Glutamatergic neuron (in vitro differentiated cells): ENCODE data around the gene CASKIN2. TPM values are rescaled to one million over a fixed set of nuclear protein-coding genes. Genes with fewer than 3 reads are reported as not detected.
A peak's percentile ranks its signal among the peaks of the same experiment; 100 is the strongest.

Source experiments
- DNase-seq: peaks from one replicate; pipeline ENCODE4 v3.0.0; 2022
- H3K27ac Mint-ChIP-seq: one replicate; pipeline ENCODE4 v1.8.0; 2020; ENCODE audit warnings: mild to moderate bottlenecking, mixed read lengths, inconsistent platforms; ENCODE audit not compliant: unreplicated experiment
- H3K27me3 Mint-ChIP-seq: one replicate; pipeline ENCODE4 v1.8.0; 2020; ENCODE audit warnings: mild to moderate bottlenecking, moderate library complexity, mixed read lengths, inconsistent platforms; ENCODE audit not compliant: unreplicated experiment
- H3K36me3 Mint-ChIP-seq: one replicate; pipeline ENCODE4 v1.8.0; 2020; ENCODE audit warnings: mild to moderate bottlenecking, mixed read lengths, inconsistent platforms; ENCODE audit not compliant: unreplicated experiment
- H3K4me1 Mint-ChIP-seq: one replicate; pipeline ENCODE4 v1.8.0; 2020; ENCODE audit warnings: mild to moderate bottlenecking, low read depth, mixed read lengths, inconsistent platforms; ENCODE audit not compliant: unreplicated experiment
- H3K4me3 Mint-ChIP-seq: one replicate; pipeline ENCODE4 v1.8.0; 2020; ENCODE audit warnings: mild to moderate bottlenecking, mixed read lengths, inconsistent platforms; ENCODE audit not compliant: unreplicated experiment
- H3K9me3 Mint-ChIP-seq: one replicate; pipeline ENCODE4 v1.8.0; 2020; ENCODE audit warnings: mild to moderate bottlenecking, moderate library complexity, mixed read lengths, inconsistent platforms; ENCODE audit not compliant: unreplicated experiment
- CTCF ChIP-seq: fragments of 200-600 bp; sonication (generic); IDR thresholded peaks from one replicate; pipeline ENCODE4 v1.5.0; 2021; ENCODE audit not compliant: partially characterized antibody, unreplicated experiment
- microRNA-seq: library from miRNA; unstranded; fragments of <30 nt; microRNA quantifications from one replicate; pipeline ENCODE4, GENCODE V29; 2020; ENCODE audit not compliant: unreplicated experiment
- total RNA-seq: library from RNA; stranded (reverse); fragmentation: NEBNext Ultra II Directional; extraction: Animal tissue kit (Norgen Biotek cat#: 25700); gene quantifications from one replicate; pipeline ENCODE4 v1.2.1, GENCODE V29; 2021; ENCODE audit not compliant: unreplicated experiment

Gene CASKIN2
- total RNA-seq, 1 donor from 2014 or later, result 22.1 TPM

DNA sequence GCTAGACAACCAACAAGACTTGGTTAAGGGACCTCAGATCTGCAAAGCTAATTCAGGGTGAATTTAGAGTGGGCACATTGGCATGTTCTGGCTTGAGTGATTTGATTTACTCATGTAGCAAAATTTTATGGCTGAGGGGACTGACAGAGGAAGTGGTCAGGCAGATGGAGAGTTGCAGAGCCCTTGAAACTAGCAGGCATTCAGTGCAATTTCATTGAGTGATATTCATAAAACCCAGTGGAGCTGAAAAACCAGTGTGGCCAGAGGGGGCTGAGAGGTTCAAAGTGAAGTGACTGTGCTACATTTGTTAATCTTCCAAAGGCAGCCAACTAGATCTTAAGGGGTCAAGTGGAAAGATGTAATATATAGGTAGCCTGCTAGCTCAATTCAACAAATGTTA is 61.1 kb downstream of the CASKIN2 start:
- Mint-ChIP-seq H3K4me3 (no peak overlapping the region), H3K36me3 (no peaks in the 10 kb centered on the region), H3K4me1 (peaks cover 14% of the 10 kb centered on the region), H3K27me3 (peaks cover 7% of the 10 kb centered on the region), H3K9me3 (peaks cover 3% of the 10 kb centered on the region), H3K27ac (no peak overlapping the region)
- TF ChIP-seq CTCF, result no peak
- no peak for DNase-seq

GRCh38 chr17:75450270-75450669 is 65.1 kb downstream of the CASKIN2 start:
- TF ChIP-seq CTCF, result no peak
- Mint-ChIP-seq H3K9me3 (no peaks in the 10 kb centered on the region), H3K36me3 (no peaks in the 10 kb centered on the region), H3K27ac (peak overlapping the region; percentile 22), H3K4me1 (peaks cover under 1% of the 10 kb centered on the region), H3K4me3 (no peak overlapping the region), H3K27me3 (peaks cover 4% of the 10 kb centered on the region)
- DNase-seq, result no peak

Small RNA genes within 50 kb of the gene (microRNA-seq; reads per million reads assigned to microRNA genes)
- 5.0 reads per million, percentile 32 among the genes with 10 or more reads in this experiment for gene MIR6785

Other genes starting within 250 kb of the CASKIN2 start
- gene MIF4GD, start 244.3 kb downstream of the CASKIN2 start, total RNA-seq, result 12.8 TPM
- gene SLC25A19, start 226.1 kb downstream of the CASKIN2 start, total RNA-seq, result 9.3 TPM
- gene GRB2, start 109.9 kb downstream of the CASKIN2 start, total RNA-seq, result 148 TPM
- gene TMEM94, start 58.9 kb downstream of the CASKIN2 start, total RNA-seq, result 117 TPM
- 26.6 TPM for gene TSEN54, start 991 bp upstream of the CASKIN2 start, total RNA-seq
- gene LLGL2, start 10.2 kb upstream of the CASKIN2 start, total RNA-seq, result 4.8 TPM
- 82.6 TPM for gene MYO15B, start 72.3 kb upstream of the CASKIN2 start, total RNA-seq
- gene SMIM5, start 117.9 kb upstream of the CASKIN2 start, total RNA-seq, result 0.20 TPM
- 49.8 TPM for gene RECQL5, start 151.6 kb upstream of the CASKIN2 start, total RNA-seq
- 115 TPM for gene SAP30BP, start 151.8 kb upstream of the CASKIN2 start, total RNA-seq
- gene ITGB4, start 205.9 kb upstream of the CASKIN2 start, total RNA-seq, result not detected
- 18.2 TPM for gene GALK1, start 249.7 kb upstream of the CASKIN2 start, total RNA-seq